HG02852 (cell line): Measurements from ENCODE around the gene SLC41A3.

ENCODE experiments used
- ATAC-seq: cut with Tn5 transposase; IDR thresholded peaks from one replicate; pipeline ENCODE4 v1.9.1; 2021; ENCODE audit warnings: mild to moderate bottlenecking, moderate library complexity; ENCODE audit not compliant: unreplicated experiment

The SLC41A3 gene

DNA sequence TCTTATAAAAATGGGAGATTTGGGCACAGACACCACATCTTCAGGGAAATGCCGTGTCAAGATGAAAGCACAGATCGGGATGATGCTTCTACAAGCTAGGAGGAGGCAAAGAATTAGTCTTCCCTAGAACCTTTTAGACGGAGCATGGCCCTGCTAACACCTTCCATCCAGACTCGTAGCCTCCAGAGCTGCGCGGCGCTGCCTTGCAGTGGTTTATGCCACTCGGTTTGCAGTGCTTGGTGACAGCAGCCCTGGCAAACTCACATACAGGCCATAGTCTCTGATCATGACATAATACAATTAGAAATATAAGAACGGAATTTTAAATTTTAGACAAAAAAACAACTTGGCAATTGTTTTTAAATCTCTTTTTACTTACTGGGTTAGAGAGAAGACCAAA lies 37.1 kb upstream of the SLC41A3 start:
- no peak for ATAC-seq

DNA sequence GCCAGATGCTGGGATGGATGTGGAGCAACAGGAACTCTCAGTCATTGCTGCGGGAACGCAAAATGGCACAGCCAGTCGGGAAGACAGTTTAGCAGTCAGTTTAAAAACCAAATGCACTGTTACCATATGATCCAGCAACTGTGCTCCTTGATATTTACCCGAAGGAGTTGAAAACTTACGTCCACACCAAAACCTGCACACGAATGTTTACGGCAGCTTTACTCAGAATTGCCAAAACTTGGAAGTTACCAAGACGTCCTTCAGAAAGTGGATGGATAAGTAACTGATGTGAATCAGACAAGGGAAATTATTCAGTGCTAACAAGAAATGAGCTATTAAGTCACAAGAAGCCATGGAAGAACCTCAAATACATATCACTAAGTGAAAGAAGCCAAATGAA lies 36.1 kb upstream of the SLC41A3 start:
- no peak for ATAC-seq

DNA sequence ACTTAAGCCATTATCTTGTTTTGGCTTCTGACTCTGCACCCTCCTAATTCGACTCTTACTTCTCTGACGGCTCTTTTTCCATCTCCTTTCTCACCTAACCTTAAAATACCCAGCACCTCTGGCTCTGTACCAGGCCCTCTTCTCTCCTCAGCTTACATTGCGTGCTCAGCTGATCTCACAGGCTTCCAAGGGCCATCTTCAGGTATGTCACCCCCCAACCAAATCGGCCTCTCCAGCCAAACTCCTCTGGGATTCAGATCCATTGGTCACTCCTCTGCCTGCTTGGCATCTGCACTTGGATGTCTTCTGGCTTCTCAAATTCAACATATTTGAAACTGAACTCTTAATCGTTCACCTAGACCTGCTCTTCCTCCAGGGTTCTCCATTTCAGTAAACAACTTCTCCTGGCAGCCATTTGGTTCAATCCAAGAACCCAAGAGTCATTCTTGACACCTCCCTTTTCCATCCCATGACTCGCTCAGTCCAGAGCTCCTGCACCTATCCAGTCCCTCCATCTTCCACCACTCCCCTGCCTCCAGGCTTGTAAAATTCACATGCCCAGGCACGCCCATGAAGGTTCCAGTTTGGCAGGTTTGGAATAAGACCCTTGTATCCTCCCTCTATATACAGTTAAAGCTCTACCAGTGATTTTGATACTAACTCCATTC lies 35.2 kb upstream of the SLC41A3 start:
- ATAC-seq, result no peak

DNA sequence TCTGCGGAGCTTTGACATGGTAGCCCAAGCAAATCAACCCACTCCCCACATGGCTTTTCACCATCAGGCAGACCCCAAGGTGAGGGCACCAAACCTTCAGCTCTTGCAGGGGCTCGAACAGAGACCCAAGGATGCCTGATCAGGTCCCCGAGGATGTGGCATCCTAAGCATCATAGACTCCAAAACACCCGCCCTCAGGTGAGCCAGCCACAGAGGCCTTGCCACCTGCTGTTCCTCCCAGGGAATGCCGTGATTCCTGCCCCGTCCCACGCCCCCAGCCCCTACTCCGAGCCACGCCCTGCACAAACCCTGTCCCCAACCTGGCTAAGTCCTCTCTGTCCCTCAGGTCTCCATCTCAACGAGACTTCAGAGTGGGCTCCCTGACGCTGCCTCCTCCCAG lies 34.7 kb upstream of the SLC41A3 start:
- no peak for ATAC-seq

DNA sequence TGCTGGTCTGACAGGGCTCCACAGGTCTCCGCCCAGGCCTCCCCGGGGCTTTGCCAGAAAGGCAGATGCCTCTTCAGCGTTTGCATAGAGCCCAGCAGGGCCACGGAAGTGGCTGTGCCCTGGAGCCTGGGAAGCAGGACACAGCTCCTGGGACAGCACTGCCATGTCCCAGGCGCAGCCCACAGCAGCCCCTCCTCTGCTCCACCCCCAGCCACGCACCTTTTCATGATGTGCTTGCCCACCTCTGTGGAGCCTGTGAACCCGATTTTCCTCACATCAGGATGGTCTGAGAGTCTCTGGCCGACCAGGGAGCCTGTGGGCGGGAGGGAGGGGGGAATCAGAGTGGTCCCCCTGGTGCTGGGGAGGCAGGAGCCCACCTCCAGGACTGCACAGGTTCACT lies 33.9 kb upstream of the SLC41A3 start:
- ATAC-seq, result no peak

DNA sequence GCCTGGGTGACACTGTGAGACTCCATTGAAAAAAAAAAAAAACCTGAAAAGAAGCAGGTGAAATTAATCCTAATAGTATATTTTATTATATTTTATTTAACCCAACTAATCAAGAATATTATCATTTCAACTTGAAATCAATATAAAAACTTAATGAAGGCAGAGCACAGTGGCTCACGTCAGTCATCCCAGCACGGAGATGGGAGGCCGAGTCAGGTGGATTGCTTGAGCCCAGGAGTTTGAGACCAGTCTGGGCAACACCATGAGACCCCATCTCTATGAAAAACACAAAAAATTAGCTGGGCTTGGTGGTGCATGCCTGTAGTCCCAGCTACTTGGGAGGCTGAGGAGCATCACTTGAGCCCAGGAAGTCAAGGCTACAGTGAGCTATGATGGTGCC lies 33.3 kb upstream of the SLC41A3 start:
- ATAC-seq, result no peak

DNA sequence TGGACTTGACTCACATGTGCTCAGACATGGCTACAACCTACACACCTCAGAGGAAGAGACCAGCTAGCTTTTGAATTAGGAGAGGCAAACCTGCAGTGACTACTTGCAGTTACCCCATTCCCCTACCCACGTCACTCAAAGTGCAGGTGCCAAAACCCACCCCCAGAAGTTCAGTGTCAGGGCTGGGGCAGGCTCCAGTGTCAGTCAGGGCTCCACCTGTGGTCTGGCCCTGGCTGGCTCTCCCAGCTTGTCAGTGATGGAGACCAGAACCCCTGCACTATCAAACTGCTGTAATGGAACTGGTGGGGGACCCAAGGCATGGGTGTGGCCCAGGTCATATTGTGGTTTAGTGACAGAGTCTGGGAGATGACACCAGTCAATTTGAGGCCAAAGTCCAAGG lies 32.6 kb upstream of the SLC41A3 start:
- ATAC-seq, result no peak

DNA sequence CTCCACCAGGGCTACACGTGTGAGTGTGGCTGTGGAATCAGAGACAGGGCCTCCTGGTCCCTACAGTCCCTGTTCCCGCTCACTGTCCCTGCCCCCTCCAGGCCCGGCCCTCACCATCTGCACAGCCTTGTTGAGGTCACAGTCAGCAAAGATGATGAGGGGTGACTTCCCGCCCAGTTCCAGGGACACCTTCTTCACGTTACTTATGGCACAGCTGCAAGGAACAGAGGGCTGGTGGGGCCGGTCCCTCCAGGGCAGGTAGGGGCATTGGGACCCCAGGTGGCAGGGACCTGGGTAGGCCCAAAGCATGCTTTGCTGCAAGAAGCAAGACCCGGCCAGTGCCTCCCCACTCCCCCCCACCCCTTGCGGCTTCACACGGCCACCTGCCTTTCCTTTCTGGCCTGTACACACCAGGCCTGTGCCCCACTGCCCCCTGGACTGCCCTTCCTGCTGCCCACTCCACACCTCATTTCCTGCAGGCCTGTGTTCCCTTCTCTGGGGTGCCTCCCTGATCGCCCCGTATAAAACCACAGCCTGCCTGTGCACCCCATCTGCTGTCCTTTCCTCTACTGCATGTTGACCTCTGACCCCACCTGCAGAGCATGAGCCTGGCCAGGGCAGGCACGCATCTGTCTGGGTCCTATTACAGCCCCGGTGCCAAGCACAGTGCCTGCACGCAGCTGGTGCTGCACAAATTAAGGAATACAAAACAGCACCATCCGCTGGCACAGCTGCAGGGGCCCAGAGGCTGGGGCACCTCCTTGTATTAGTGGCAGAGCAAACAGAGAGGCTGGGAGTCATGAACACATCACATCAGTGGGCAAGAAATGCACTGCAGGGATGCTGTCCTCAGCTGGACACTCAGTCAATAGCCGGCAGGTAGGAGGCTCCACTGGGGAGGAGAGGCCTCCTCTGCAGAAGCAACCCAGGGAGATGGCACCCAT lies 30.8 kb upstream of the SLC41A3 start:
- ATAC-seq, result no peak

DNA sequence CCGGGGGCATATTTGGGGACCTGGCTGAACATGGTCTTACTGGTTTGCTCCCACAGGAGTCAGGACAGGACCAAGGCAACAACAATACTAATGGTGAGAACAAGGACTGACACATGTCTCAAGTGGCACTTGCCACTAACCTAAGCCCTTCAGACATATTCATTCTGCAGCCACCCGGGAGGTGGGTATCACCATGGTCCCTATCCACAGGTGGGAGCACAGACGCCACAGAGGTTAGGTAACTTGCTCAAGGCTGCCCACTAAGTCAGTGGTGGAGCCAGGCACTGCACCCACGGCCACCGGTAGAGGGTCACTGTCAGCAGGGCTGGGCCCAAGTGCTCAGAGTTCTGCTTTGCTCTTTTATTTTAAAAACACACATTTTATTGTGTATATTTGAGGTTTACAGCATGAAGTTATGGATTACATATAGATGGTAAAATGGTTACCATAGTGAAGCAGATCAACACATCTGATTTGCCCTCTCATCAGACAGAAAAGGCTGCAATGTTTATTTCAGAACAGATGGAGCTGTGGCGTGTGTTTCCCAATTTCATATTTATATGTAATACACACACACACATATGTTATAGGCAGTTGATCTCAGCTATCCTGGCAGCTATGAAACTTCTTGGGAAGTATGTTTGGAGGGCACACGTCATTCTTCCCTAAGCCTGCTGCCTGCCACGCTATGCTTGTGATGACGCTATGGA lies 30.0 kb upstream of the SLC41A3 start:
- no peak for ATAC-seq

DNA sequence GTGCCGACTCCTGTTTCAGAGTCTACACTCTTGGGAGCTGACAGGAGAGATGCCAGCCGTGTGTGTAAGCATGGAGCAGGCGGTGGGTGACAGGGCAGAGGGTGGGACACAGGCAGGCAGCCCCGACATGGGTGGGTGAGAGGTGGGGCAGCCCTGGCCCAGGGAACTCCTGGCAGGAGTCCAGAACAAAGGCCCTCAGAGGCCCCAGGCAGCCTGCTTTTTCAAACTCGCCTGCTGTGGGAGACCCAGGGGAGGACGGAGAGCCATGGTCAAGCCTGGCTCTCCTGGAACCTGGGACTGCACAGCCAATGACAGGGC lies 29.3 kb upstream of the SLC41A3 start:
- no peak for ATAC-seq

DNA sequence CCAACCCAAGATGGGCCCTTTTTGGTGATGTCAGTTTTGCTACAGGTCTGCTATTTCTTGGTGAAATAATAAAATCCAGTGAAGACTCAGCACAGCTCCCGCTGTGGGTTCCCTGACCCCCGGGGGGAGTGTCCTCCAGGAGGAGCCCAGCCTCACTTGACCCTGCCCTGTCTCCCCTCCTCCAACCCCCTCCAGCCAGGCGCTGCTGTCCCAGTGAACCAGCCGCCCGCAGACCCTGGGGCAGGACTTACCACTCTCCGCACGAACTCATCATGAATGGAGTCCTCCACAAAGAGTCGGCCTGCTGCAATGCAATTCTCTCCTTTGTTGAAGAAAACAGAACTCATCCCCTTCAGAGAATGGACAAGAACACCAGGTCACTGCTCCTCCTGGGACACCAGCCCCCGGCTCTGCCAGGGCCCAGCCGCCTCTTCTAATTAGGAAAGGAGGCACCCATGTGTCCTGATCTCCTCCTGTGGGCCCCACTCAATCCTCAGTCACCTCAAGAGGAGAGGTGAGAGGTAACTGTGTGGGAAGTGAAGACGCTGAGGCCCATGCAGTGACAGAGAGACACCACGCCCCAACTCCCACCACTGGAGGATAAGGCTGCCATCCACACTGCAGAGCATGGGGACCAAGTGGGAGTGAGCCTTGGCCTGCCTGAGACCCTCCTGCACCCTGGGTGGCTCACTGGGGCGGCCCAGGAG lies 28.8 kb upstream of the SLC41A3 start:
- ATAC-seq, result no peak

DNA sequence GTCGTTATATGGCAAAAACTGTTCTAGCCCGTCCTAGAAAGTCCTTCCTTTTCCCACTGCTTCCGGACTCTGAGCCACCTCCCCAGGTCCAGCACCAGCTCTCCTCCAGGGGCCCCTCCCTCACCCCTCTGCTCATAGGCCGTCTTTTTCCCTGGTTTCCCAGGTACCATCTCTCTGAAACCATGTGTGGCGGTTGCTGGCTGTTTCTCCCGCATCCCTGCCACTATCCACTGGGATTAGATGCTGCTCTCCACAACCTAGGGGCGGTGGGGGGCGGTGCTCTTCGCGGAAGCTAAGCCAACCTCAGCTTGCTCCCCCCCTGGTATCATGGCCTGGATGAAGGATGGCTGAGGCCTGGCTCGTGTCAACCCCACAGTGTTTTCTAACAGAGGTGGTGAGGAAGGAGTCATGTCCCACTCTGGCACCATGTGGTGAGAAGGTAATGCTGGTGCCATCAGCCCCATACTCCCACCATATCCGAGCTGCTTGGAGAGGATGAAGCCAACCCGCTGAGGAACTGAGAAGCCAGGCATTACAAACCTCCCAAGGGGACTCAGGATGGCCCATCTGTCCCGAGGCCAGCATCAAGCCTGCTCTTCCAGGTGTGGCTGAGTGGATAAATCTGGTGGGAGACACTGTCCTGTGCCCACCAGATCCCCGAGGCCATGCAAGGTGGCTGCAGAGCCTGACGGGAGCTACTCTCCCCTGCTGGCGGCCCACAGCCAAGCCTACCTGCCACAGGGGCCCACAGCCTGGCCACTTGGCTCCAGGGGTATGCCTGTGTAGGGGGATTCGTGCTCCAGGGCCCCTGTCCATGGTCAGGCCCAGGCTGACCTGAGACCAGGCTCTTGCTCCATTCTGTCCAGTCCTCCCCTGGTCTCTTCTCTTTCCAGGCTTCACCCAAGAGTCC lies 27.9 kb upstream of the SLC41A3 start:
- ATAC-seq, result no peak

DNA sequence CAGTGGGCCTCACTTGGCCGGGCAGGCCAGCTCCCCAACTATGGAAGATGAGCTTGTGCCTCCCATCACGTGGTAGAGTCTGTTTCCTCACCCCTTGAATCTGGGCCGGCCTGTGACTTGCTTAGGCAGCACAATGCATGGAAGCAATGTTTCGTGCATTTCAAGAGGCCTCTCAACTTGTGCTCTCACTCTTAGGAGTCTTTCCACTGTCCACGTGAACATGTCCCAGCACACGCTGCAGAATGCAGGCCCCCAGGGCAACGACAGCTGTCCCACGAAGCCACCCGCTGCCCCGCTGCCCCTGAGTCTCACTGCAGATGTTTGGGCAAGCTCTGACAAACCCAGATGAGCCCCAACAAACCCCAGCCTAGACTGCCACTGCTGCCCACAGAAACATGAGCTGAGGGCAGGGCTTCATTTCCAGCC lies 27.2 kb upstream of the SLC41A3 start:
- ATAC-seq, result no peak

DNA sequence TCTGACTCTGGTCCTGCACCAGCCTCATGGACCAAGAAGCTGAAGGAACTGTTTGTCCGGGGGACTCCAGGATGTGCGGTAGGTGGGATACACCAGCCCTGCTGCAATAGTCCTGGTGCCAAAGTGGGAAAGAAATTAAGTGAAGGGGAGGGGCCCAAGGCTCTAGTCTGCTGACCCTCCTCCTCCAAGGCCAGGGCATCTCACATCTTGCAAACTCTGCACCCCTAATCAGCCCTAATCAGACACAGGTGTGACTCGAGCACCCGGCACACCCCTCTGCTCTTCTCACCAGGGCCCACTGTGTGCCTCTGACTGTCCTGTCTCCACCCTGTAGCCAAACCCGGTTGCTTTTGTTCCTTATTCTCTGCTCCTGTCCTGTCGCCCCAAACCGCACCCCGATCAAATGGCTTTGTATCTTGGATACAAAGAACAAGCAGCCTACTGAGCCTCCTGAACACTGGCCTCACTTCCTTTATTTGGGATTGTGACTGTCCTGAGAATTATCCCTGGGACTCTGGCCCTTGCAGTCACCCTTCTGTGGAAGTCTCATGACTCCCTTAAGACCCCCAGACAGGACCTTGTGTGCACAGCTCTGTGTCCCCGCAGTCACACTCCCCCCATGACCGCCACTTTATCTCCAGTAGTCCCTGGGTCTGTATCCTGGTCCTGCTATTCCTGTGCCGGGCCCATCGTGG lies 26.7 kb upstream of the SLC41A3 start:
- no peak for ATAC-seq

DNA sequence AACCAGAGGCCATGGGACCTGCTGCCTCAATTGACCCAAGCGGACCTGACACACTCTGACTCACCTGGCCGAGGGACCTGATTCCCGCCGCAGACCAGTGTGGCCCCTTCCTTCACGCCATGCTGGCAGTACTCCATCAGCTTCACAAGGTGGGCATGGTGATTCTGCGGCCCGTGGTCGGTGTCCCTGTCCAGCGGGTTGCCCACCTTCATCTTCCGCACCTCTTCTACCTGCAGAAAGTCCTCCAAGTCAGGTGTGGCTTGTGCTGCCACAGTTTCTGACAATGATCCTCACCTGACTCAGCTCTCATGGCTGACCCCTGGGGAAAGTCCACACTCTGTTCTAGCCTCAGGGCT lies 25.9 kb upstream of the SLC41A3 start:
- no peak for ATAC-seq

DNA sequence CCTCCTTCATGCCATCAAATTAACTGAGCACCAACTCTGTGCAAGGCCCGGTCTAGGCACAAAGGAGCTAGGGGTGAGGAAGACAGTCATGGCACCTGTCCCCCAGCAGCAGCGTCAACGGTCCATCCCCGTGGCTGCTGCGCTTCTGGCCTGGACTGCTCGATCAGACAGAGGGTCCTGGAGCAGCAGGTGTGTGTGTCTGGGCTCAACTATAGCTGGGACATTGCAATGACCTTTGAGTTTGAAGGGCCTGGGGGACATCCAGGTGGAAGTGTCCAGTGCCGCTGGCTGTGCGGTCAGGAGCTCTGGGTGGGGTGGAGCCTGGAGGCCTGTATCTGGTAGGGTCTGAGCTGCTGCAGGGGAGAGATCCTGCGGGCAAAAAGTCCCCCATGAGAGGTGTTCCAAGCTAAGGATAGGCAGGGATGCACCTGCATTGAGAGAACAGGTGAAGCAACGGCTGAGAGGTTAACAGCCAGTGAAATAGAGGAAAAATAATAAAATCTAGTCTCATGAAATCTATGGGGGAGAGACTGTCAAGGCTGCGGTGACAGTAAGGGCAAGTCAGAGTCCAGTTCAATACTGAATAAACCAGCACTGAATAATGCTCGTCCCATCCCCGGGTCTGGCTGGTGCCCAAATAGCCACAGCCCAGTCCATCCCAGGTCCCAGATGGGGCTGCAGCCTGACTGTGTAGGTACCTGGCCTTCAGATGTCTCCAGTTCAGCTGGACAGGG lies 25.4 kb upstream of the SLC41A3 start:
- no peak for ATAC-seq

DNA sequence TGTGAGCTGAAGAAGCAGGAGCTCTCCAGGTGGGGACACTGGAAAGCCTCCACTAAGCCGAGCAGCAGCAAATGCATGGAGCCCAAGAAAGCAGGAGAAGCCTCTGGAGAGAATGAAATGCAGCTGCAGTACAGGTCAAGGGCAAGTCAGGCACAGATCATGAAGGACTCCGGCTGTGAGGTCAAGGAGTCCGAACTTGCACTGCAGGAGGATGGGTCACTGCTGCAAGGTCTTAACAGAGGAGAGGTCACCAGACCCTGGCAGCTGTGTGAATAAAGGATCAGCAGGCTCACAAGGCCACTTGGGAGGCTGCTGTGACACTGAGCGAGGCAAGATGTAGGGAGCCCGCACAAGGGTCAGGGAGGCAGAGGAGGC lies 24.7 kb upstream of the SLC41A3 start:
- ATAC-seq, result no peak

DNA sequence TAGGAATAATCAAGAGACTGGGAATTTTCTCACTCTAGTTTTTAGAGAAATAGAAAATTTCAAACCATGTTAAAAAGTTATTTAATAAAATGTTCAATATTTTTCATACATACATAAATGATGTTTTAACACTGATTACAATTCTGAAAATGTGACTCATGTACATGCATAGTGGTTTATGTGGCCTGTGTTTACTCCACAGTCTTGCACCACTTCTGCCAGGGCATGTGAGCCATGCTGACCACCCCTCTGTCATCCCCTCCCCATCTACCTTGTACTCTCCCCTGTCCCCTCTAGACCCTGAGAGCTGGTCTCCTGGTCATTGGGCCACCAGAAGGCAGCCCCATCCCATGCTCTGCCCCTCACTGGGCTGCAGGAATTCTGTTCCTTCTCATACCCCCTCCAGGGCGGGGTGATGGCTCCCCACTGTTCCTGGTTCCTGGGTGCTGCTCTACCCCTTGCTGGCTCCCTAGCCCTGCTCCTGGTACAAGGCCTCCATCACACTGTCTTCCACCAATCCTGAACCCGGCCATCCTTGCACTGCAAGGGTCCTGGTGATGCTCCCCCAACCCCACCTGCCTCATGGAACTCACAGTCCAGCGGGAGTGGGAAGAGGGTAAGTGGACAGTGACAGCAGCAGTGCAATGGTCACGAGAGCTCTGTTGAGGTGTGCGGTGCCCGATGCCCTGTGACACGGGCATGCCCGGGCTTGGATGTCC lies 24.2 kb upstream of the SLC41A3 start:
- no peak for ATAC-seq
